HG03103 (cell line): ENCODE measurements around the gene MBD3.

Source experiments
- ATAC-seq: cut with Tn5 transposase; IDR thresholded peaks from one replicate; pipeline ENCODE4 v1.9.1; 2021; ENCODE audit warnings: low read depth; ENCODE audit not compliant: unreplicated experiment

MBD3 gene

GRCh38 chr19:1619703-1620102, 27.0 kb upstream of the MBD3 start:
- ATAC-seq: no peak

GRCh38 chr19:1619094-1619439, 26.4 kb upstream of the MBD3 start:
- no peak for ATAC-seq

GRCh38 chr19:1618157-1619093, 25.8 kb upstream of the MBD3 start:
- ATAC-seq: no peak

GRCh38 chr19:1616875-1617274, 24.2 kb upstream of the MBD3 start:
- no peak for ATAC-seq

GRCh38 chr19:1616396-1616795, 23.7 kb upstream of the MBD3 start:
- no peak for ATAC-seq

GRCh38 chr19:1615156-1615765, 22.6 kb upstream of the MBD3 start:
- no peak for ATAC-seq

GRCh38 chr19:1613808-1614570, 21.3 kb upstream of the MBD3 start:
- no peak for ATAC-seq

- no peak for ATAC-seq
These were observed 20.5 kb upstream of the MBD3 start for GRCh38 chr19:1613146-1613545.

- no peak for ATAC-seq
These were observed 19.7 kb upstream of the MBD3 start for GRCh38 chr19:1612114-1613086.

- no peak for ATAC-seq
These were observed 18.7 kb upstream of the MBD3 start for GRCh38 chr19:1611353-1611752.

GRCh38 chr19:1610579-1610978, 17.9 kb upstream of the MBD3 start:
- ATAC-seq: no peak

GRCh38 chr19:1609680-1610474, 17.2 kb upstream of the MBD3 start:
- no peak for ATAC-seq

GRCh38 chr19:1609103-1609396, 16.4 kb upstream of the MBD3 start:
- ATAC-seq: no peak

GRCh38 chr19:1608359-1609102, 15.9 kb upstream of the MBD3 start:
- no peak for ATAC-seq

- no peak for ATAC-seq
These were observed 13.5 kb upstream of the MBD3 start for GRCh38 chr19:1606138-1606651.

- peak; percentile 79 for ATAC-seq
These were observed 12.8 kb upstream of the MBD3 start, which contains the start of gene UQCR11 for GRCh38 chr19:1605236-1606137. TSS of gene UQCR11 (minus strand) at chr19:1605462. CDS start at chr19:1605409, 53 bp downstream.

GRCh38 chr19:1602091-1602707, 9.5 kb upstream of the MBD3 start:
- ATAC-seq: no peak
